Midbrain (tissue), 1 donor: ENCODE data around the gene OXNAD1.

Experiments used
- DNase-seq: peaks from one replicate; lab custom pipeline; 2025; lab: John Stamatoyannopoulos, UW

The OXNAD1 gene

GRCh38 chr3:16247282-16248061, 17.5 kb upstream of the OXNAD1 start:
- DNase-seq: peak; percentile 89

- no peak for DNase-seq
These were observed 16.5 kb upstream of the OXNAD1 start for GRCh38 chr3:16248556-16248955.

- no peak for DNase-seq
These were observed 15.7 kb upstream of the OXNAD1 start for GRCh38 chr3:16249336-16249735.

- DNase-seq: no peak
These were observed 15.1 kb upstream of the OXNAD1 start for GRCh38 chr3:16249886-16250285.

- DNase-seq: no peak
These were observed 13.5 kb upstream of the OXNAD1 start for GRCh38 chr3:16251316-16252085.

GRCh38 chr3:16252243-16252978, 12.6 kb upstream of the OXNAD1 start:
- no peak for DNase-seq

GRCh38 chr3:16252988-16253387, 12.0 kb upstream of the OXNAD1 start:
- no peak for DNase-seq

GRCh38 chr3:16253601-16254000, 11.4 kb upstream of the OXNAD1 start:
- DNase-seq: peak; percentile 23

- DNase-seq: no peak
These were observed 10.1 kb upstream of the OXNAD1 start for GRCh38 chr3:16254916-16255315.

GRCh38 chr3:16255326-16255725, 9.7 kb upstream of the OXNAD1 start:
- DNase-seq: no peak

GRCh38 chr3:16255726-16256125, 9.3 kb upstream of the OXNAD1 start:
- no peak for DNase-seq

- no peak for DNase-seq
These were observed 7.7 kb upstream of the OXNAD1 start for GRCh38 chr3:16257309-16257708.

GRCh38 chr3:16258177-16258576, 6.8 kb upstream of the OXNAD1 start:
- DNase-seq: no peak

- no peak for DNase-seq
These were observed 6.1 kb upstream of the OXNAD1 start for GRCh38 chr3:16258866-16259265.

- DNase-seq: no peak
These were observed 5.0 kb upstream of the OXNAD1 start for GRCh38 chr3:16260046-16260445.

- DNase-seq: no peak
These were observed 2.8 kb upstream of the OXNAD1 start for GRCh38 chr3:16262174-16262573.

- no peak for DNase-seq
These were observed 771 bp upstream of the OXNAD1 start for GRCh38 chr3:16264174-16264707.

- no peak for DNase-seq
These were observed 409 bp downstream of the OXNAD1 start for GRCh38 chr3:16265455-16265786.

GRCh38 chr3:16266714-16267113, 1.7 kb downstream of the OXNAD1 start:
- DNase-seq: no peak

GRCh38 chr3:16270855-16271254, 5.8 kb downstream of the OXNAD1 start:
- no peak for DNase-seq

- DNase-seq: no peak
These were observed 7.6 kb downstream of the OXNAD1 start for GRCh38 chr3:16272588-16272987.

- DNase-seq: no peak
These were observed 8.9 kb downstream of the OXNAD1 start for GRCh38 chr3:16273867-16274266.

GRCh38 chr3:16277471-16277870, 12.5 kb downstream of the OXNAD1 start:
- DNase-seq: no peak
